22Rv1 (cell line): ENCODE data around the gene VWF.

Source experiments
- H3K27ac ChIP-seq: fragments of 450-650 bp; 2 replicates; pipeline ENCODE4 v1.5.1; 2017
- ZFX ChIP-seq: fragments of 450-650 bp; IDR thresholded peaks from 2 replicates; pipeline ENCODE4 v1.6.1; 2017; ENCODE audit warnings: antibody characterized with exemption, borderline replicate concordance
- TF ChIP-seq, protein P1 (sequence below): fragments of 450-650 bp; IDR thresholded peaks from 2 replicates; pipeline ENCODE4 v1.5.1; 2017; ENCODE audit warnings: mild to moderate bottlenecking

The VWF gene

GRCh38 chr12:5899675-5900074 is 224.8 kb downstream of the VWF start:
- TF ChIP-seq, protein P1, sequence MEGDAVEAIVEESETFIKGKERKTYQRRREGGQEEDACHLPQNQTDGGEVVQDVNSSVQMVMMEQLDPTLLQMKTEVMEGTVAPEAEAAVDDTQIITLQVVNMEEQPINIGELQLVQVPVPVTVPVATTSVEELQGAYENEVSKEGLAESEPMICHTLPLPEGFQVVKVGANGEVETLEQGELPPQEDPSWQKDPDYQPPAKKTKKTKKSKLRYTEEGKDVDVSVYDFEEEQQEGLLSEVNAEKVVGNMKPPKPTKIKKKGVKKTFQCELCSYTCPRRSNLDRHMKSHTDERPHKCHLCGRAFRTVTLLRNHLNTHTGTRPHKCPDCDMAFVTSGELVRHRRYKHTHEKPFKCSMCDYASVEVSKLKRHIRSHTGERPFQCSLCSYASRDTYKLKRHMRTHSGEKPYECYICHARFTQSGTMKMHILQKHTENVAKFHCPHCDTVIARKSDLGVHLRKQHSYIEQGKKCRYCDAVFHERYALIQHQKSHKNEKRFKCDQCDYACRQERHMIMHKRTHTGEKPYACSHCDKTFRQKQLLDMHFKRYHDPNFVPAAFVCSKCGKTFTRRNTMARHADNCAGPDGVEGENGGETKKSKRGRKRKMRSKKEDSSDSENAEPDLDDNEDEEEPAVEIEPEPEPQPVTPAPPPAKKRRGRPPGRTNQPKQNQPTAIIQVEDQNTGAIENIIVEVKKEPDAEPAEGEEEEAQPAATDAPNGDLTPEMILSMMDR: no peak
- no peak for TF ChIP-seq ZFX
- H3K27ac ChIP-seq: no peak overlapping the region

DNA sequence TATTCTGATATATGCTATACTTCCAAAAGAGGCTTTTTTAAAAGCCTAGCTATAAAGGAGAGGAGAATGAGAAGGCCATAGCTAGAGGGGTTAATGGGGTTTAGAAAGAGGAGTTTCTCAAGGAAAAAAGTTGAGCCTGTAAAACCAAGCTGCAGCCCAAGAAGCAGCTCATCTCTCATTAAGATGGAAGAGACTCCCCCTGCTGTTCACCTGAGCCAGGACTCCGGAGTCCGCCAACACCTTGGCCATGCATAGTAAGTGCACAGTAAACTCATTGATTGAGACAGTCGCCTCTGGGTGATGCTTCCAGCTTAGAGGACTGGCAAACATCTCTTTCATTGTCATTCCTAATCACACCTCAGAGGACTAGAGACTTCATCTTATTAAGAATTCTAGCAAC is 225.6 kb downstream of the VWF start:
- TF ChIP-seq, protein P1: peak; percentile 42
- TF ChIP-seq ZFX: no peak
- no peak overlapping the region for H3K27ac ChIP-seq
